ENCODE measurements around the gene ATP6V1B1.

ATP6V1B1 gene

DNA sequence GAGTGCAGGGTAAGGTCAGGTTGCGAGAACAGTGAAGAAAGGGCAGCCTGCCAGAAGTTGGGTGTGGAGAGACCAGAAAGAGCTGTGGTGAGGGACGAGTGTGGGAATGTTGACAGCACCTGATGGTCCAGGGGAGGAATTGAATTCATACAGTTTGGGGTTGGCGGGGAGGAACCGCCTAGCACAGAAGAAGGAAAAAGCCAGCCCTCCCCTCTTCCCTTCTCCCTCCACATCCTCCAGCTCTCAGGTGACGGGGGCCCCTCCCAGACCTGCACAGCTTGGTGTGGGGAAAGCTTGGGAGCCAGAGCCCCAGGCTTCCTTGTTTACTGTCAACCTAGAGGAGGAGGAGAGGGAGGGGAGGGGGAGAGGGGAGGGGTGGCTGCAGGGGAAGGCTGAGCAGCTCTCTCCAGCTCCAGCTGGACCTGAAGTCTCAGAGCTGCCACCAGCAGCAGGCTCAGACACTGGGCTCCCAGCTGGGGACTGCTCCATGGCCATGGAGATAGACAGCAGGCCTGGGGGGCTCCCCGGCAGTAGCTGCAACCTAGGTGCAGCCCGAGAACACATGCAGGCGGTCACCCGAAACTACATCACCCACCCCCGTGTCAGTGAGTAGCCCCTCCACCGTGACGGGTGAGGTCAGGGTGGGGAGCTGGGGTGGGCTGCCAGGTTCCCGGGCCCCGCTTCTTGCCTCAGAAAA lies at the start of gene ATP6V1B1:
ATP6V1B1 (plus strand) TSS at position 433 of the 697 bp plus-strand sequence; CDS start at position 488, 55 bp downstream.
- no peak for DNase-seq (ENCODE audit: low spot score)

DNA sequence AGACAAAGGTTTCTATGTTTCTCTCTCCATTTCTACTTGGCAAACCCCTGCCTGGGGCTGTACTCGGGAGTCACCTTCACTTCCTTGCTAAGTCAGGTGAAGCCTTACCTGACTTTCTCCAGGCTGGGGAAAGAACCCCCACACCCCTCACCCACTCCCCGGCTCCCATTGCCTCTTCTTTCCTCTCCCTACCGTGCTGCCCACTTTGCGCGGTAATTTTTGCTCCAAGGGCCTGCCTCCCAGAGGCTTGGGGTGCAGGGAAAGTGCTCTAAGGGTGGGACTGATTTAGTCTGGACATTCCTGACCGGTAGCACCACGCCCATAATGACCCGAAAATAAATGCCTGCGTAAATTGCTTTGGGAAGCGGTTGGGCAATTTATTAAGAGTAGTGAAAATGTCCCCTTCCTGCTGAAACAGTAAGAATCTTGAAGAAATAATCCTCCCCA lies 49.1 kb upstream of the ATP6V1B1 start:
- DNase-seq (ENCODE audit: low spot score), result no peak

DNA sequence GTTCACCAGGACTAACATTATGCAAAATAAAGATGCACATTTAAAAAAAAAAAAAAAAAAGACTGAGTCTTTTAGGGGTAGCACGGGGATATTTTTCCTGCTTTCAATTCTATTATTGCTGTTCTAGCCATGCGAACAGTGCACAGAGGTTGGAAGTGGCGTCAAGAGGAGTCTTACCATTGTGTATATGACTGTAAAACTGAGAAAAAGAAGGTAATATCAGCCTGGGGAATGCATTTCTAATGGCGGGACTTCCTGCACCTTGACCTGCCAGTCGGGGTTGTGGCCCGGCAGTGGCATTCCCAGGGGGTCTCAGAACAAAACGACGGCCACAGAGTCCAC lies 48.5 kb upstream of the ATP6V1B1 start:
- no peak for DNase-seq (ENCODE audit: low spot score)

DNA sequence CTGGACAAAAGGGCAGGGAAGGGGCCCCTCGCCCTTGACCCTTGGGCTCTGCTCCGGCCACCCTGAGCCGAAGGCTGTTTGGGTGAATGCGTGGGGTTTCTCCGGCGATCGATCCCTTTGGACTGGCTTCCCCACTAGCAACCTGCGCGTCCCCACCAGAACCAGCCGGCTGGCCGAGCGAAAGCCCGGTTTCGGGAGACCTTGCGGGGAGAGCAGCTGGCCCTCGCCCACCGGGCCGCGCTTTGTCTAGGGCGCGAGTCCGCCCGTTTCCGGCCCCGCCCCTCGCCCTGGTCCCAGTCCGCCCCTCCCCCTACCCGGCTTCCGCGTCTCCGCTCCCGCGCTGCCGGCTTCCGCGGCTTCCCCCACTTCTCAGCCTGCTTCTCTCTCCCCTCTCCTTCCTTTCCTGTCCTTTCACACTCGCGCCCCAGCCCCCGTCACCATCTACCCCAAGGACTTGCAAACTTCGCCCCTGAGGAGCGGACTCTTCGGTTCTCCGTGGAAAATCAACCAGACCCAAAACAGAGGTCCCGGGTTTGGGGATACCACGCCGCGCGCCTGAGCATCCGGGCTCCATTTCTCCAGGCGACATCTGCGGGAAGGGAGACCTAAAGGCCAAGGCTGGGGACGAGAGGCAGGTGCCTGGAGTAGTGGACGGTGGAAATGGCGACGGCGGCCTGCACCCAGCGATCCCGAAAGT lies 48.0 kb upstream of the ATP6V1B1 start:
- DNase-seq (ENCODE audit: low spot score), result peak; percentile 57

DNA sequence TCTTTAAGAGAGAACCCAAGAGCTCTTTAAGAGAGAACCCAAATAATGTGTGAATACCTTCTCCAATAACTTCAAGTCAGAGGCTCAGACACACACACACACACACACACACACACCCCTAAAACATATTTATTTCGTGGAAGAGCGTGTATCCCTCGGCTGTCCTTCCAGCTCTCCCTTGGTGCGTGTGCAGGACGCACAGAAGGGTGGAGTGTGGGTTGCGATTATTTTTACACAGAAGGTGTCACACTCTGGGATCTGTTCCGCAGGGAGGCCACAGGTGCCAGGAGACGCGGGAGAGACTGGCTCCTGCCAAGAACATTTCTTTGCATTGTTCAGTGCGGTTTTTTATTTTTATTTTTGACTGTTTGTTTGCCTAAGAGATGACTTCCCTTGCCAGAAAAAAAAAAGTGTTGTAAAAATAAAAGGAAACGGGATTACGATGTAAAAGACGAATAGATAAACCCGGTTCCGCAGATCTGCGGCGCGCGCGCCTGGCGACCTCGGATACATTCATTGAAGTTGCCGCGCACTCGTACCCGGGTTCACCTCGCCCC lies 47.3 kb upstream of the ATP6V1B1 start:
- no peak for DNase-seq (ENCODE audit: low spot score)

DNA sequence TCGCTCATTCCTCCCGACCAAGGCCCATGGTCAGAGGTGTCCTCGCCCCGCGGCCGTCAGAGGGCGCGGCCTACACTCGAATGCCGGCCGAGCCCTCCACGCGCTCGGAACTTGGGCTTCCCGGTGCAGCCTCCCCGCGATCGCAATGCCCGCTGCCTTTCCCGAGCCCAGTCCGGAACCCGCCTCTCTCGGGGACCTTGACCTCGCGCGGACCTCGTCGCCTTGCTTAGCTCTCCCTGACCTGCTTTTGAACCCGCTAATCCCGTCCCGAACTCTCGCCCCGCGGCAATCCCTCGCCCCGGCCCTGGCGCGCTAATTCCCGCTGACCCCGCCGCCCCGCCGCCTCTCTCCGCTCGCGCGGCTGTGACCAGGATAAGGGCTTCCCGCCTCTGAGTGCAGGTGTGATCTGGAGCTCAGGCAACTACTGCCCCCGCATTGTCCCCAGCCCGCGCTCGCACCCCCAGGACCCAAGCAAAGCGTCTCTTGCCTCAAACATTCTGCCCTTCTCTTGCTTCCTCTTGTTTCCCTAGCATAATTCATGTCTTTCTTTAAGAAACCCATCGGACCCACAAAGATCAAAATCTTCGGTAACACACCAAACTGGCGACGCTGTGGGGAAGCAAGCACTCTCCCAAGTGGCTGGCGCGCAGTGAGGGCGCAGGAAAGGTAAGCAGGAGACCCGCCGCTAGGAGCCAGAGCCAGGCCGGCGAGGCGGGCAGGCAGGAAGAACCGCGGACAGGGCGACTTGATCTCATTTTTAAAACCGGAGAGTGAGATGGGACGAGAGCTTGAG lies 46.6 kb upstream of the ATP6V1B1 start:
- no peak for DNase-seq (ENCODE audit: low spot score)

DNA sequence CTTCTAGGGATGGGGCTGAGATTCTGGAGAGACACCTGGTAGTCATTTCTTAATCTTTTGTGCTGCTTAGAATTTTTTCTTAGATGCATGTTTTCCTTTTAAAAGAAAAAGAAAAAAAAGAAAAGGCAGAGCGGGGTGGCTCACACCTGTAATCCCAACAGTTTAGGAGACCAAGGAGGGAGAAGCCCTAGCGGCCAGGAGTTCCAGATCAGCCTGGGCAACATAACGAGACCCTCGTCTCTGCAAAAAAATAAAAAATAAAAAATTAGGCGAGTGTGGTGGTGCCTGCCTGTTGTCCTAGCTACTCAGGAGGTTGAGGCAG lies 46.0 kb upstream of the ATP6V1B1 start:
- no peak for DNase-seq (ENCODE audit: low spot score)

DNA sequence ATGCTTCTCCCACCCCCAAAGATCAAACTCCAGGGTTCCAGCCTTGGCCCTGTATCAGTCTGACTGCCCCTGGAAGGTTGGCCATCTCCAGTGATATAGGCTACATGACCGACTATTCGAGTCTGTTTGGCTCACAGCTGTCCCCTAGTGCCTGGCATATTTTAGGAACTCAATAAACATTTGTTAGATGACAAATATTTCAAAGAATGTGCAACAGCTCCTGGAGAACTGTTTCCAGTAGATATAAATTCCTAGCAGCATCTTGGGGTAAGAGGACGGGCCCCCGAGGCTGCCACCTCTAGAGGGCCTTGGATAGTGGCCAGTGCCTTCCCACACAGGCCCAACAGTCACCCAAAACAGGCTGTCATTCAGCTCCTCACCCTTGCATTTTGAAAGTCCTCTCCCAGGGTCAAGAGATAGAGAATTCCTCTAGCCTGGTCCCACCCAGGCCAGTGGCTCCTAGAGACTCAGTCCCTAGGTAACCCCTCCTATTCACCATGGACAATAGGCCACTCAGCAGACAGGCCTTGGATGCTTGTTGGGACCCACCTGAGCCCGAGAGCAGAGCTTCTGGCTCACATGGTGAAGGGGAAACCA lies 45.1 kb upstream of the ATP6V1B1 start:
- DNase-seq (ENCODE audit: low spot score), result no peak

DNA sequence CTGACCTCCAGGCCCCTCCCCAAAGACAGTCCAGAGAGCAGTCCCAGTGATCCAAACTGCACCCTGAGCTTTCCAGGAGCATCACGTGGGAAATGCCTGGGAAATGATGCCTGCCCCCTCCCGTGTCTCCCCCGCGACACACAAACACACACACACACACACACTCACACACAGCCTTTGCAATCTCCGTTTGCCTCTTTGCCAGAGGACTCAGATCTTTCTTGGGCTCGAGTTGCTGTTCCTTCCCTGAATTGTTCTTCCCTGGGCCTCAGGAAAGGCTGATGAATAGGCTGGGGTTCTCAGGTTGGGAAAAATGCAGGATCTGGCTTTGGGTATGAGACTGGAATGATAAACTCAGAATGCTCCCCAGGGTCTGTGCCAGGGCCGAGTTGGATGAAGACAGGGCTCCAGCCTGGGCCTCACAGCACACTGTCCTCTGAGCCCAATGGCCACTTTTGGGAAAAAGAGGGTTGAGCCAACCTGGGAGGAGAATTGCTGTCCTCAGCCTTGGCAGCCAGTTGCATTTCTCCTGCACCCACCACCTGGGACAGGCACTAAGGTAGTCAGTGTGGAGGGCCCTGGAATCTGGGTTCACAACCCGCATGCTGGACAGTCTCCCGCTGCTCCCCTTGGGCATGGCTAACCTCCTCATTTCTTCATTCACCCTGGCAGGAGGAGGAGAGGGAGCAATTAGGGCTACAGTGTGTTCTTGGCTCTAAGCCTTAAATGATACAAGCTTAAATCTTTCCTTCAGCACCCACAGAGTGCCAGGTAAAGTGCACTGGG lies 43.9 kb upstream of the ATP6V1B1 start:
- DNase-seq (ENCODE audit: low spot score), result no peak

DNA sequence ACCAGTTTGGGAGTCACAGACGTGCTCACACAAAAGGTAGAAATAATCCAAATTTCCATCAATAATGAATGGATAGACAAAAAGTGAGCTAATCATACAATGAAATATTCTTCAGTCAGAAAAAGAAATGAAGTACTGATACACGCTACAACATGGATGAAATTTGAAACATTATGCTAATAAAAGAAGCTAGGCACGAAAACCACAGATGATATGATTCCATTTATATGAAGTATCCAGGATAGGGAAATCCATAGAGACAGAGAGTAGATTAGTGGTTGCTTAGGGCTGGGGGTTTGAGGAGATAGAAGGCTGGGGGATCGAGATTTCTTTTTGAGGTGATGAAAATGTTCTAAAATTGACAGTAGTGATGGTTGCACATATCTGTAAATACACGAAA lies 43.0 kb upstream of the ATP6V1B1 start:
- DNase-seq (ENCODE audit: low spot score), result no peak

DNA sequence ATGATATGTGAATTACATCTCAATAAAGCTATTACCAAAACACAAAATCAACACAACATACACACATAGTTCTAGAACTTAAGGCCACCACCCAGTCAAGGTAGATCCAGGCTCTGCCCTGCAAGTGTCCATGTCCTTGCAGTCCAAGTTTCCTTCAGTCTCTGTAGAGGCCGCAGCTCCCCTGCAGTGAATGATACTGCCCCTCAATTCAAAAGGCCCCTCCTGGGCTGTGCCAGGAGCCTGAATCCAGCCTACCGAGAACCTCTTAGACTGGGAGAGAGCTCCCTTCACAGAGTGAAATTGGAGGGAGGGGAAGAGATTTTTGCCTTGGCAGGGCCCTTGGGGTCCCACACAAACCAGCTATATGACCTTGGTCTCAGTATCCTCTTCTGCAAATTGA lies 42.5 kb upstream of the ATP6V1B1 start:
- no peak for DNase-seq (ENCODE audit: low spot score)

DNA sequence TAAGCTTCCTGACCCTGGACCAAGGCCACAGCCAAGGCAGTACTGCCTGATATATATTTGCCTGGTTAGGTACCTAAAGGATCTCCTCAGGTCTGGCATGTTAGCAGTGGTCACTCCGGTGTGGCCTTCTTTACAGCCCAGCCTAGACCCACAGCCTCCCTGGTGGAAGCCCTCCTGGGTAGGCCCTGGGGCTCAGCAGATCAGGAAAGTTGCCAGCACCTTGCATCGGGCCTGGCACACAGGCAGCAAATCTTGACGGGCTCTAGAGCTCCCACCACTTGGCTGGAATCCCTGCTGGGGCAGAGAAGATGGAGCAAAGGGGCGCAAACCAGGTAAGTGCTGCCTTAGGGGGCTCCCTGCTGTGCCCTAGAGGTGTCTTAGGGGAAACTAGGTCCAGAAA lies 40.9 kb upstream of the ATP6V1B1 start:
- DNase-seq (ENCODE audit: low spot score), result no peak

DNA sequence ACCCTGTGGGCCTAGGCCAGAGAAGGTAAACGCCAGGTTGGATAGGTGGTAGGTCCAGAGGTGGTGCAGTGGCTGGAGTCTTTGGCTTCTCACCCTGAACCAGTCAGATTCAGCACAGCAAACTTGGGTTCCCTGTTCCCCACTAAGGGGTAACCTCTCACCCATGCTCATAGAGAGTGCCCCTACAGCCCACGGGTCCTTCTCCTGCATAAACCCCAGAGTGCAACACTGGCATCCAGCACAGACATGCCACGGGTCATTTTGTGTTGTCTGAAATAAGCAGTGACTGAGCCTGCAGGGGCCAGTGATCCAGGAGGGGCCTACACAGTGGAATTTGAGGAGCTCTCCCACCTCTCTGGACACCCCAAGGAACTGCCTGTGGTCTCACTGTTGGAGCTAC lies 40.5 kb upstream of the ATP6V1B1 start:
- no peak for DNase-seq (ENCODE audit: low spot score)

DNA sequence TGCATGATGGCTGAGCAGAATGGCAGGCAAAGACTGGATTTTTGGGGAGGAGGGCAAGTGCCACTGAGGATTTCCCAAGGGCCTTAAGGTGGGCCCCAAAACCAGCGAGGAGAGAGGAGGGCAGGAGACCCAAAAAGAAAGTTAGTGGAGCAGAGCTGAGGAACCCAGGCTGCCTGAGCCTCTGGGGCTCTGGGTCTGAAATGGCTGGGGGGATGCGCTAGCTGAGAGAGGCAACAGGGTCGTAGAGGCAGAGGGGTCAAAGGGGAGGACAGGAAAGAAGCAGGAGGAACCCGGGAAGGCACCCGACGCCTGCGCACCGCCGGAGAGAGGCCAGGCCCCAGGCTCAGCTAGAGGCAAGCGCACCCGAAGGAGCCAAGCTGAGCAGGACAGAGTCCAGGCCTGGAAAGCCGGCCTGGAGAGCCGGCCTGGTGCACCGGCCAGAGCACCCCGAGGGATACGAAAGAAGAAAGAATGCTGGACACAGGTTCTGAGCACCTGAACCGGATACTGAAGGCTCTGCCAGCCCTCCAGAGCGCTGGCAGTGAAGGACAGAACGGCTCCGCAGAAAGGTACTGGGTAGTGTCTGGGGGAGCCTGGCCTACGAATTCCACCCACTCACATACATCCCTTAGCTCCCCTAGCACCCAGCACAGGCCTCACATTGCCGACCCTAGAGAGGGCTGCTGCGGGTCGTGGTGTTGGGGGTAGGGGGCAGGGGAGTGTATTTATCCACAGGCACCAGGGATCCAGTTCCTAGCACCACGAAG lies 39.5 kb upstream of the ATP6V1B1 start:
- DNase-seq (ENCODE audit: low spot score), result no peak

DNA sequence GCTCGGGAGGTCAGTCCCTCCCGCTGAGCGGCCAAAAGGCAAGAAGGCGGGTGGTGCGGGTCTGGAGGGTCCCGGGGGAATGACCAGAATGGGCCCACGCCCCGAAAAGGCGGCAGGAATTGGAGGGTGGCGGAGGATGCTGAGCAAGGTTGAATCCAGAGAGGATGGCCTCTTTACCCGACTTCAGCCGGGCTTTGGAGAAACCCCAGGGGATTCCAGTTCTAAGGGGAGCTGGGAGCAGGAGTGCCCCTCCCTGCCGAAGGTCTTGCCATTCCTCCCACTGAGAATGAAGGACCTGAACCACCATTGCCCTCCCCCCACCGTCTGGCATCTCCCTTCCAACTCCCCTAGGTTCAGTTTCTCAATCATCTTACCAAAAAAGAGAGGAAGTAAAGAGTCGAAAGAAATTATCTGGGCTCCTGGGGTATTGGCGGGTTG lies 38.9 kb upstream of the ATP6V1B1 start:
- DNase-seq (ENCODE audit: low spot score), result no peak

DNA sequence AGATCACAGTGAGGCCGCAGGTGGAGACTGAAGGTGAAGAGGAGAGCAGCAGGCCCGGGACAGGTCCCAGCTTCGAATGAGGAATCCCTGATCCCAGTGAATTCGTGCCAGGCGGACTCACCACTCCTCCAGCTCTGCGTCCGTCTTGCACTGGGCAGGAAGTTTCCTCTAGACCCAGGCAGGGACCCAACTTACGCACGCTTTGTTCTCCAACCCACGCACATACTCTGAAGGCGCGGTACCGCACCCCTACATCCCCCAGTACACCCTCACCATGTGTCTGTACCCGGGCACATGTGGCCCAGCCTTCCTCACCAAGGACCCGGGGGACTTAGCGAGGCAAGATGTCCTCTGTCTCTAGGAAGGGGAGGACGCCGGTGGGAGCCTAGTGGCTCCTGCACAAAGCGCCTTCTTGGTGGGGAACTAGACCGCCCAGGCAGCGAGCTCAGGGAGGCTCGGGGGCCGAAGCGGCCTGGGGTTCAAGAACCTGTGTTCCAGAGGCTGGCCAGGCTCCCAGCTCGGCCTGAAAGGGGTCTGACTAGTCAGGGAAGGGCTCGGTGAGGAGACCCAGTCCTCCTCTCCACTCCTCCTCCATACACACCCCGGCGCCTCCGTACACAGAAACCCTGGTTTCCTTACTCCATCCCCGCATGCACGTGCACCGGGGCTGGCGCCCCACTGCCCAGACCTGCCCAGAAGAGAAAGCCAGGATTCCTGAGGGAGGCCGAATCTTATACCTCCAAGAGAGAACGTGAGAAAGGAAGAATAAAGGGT lies 38.3 kb upstream of the ATP6V1B1 start:
- no peak for DNase-seq (ENCODE audit: low spot score)

DNA sequence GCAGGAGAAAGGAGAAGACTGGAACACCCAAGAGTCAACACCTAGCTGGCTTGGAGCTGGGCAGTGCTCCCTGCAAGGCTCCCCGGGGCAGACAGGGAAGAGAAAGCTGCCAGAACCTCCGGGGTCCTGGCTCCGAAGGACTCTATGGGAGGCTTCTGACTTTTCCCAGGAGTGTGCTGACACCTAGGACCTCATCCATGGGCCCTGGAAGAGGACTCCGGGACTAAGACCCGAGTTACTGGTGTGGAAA lies 37.8 kb upstream of the ATP6V1B1 start:
- DNase-seq (ENCODE audit: low spot score), result no peak

DNA sequence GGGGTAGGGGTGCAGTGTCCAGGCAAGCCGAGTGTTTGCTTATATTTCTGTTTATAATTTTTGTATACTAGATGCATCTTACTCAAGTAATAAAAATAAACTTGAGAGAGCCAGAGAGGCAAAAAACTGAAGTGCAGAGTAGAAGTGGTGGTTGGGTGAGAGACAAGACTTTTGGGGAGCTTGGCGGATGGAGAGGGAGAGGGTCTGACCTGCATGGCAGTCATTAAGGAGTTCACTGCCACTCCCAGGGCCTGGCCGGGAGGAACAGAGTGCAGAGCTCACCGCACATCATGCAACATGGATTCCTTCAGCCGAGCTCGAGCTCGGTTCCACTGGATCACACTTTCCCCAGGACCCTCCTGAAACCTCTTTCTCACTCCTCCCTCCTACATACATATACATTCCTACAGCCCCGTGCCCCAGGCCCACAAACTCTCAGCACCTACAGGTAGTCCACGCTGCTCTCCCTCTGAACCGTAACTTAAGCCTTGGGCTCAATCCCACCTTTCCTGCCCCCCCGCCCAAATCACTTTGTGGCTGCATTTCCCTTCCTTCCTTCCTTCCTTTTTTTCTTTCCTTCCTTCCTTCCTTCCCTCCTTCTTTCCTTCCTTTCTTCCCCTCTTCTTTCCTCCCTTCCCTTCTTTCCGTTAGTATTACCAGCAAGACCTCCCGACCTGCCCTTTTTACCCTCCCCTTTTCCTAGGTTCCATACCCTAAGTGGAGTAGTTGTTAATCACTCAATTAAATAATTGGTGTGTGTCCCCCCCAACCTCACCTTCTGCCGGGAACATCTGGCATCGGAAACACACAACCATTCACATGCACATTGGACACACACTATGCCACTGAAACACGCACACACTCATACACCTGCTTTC lies 37.1 kb upstream of the ATP6V1B1 start:
- no peak for DNase-seq (ENCODE audit: low spot score)
